Measurements from ENCODE around the gene GDI1. TPM values are rescaled to one million over a fixed set of nuclear protein-coding genes. Genes with fewer than 3 reads are reported as not detected.
"Not testable (repeated sequence)": the region's sequence is repeated elsewhere in the genome, so short reads cannot be mapped to it uniquely, and the experiment has no call there.

Gene GDI1
- total RNA-seq, 2 donors from 2014 or later, result 68.5 to 83.4 TPM

DNA sequence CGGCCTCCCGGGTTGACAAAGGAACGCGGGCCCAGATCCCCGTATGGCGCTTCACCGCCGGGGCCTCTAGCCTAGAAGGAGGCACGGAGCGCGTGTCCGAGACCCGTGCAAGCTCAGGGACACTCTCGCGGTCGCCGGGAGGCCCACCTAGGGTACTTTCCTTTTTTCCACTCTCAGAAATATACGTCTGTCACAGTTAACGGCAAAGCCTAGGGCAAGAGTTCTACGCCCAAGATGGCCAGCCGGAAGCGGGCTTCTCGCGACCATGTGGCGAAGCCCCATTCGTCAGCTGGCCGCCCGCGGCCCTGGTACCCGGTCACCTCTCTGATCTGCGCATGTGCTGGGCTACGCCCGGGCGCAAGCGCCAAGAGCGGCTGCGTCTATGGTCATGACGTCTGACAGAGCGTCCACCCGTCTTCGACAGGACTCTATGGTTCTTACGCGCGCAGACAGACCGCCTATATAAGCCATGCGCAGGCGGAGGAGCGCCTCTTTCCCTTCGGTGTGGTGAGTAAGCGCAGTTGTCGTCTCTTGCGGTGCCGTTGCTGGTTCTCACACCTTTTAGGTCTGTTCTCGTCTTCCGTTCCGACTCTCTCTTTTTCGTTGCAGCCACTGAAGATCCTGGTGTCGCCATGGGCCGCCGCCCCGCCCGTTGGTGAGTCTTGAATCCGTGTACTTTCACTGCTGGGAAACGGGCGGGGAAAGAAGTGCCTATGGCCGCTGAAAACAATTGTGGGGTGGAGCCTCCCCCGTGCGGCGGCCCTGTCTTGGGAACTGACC is 38.9 kb upstream of the GDI1 start, which contains the start of gene RPL10:
Gene RPL10, plus strand, starts transcription at position 490 of the 780 bp plus-strand sequence. Its CDS starts 143 bp downstream, at position 633.
- H3K4me1 ChIP-seq, result peaks cover 20% of the 10 kb centered on the region
- no peaks in the 10 kb centered on the region for H3K27me3 ChIP-seq
- intact Hi-C loops (cut with DNase I), result no loop called here
- 0 to 1% methylated on average over 11 to 49 of the region's 69 CpGs for WGBS, 2 donors
- DNase-seq (peak; percentile 94 to 97 (median 96)), ATAC-seq (peak; percentile 88)
- H3K4me3 ChIP-seq, result peak within 1 kb of the TSS; percentile 17 to 45
- TF ChIP-seq, protein P1, sequence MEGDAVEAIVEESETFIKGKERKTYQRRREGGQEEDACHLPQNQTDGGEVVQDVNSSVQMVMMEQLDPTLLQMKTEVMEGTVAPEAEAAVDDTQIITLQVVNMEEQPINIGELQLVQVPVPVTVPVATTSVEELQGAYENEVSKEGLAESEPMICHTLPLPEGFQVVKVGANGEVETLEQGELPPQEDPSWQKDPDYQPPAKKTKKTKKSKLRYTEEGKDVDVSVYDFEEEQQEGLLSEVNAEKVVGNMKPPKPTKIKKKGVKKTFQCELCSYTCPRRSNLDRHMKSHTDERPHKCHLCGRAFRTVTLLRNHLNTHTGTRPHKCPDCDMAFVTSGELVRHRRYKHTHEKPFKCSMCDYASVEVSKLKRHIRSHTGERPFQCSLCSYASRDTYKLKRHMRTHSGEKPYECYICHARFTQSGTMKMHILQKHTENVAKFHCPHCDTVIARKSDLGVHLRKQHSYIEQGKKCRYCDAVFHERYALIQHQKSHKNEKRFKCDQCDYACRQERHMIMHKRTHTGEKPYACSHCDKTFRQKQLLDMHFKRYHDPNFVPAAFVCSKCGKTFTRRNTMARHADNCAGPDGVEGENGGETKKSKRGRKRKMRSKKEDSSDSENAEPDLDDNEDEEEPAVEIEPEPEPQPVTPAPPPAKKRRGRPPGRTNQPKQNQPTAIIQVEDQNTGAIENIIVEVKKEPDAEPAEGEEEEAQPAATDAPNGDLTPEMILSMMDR (IDR thresholded peaks at IDR 0.05), result no peak
- peak; percentile 86 to 99 (median 99) for TF ChIP-seq POLR2A (IDR thresholded peaks at IDR 0.05)
- no peaks in the 10 kb centered on the region for H3K36me3 ChIP-seq (replicated peaks in 1 of 2; ENCODE audit: insufficient read depth in 1 of 2, low read depth in 2 of 2)
- peak within 1 kb of the TSS; percentile 89 to 99 (median 98) for H3K27ac ChIP-seq
- no peaks in the 10 kb centered on the region for H3K9me3 ChIP-seq

DNA sequence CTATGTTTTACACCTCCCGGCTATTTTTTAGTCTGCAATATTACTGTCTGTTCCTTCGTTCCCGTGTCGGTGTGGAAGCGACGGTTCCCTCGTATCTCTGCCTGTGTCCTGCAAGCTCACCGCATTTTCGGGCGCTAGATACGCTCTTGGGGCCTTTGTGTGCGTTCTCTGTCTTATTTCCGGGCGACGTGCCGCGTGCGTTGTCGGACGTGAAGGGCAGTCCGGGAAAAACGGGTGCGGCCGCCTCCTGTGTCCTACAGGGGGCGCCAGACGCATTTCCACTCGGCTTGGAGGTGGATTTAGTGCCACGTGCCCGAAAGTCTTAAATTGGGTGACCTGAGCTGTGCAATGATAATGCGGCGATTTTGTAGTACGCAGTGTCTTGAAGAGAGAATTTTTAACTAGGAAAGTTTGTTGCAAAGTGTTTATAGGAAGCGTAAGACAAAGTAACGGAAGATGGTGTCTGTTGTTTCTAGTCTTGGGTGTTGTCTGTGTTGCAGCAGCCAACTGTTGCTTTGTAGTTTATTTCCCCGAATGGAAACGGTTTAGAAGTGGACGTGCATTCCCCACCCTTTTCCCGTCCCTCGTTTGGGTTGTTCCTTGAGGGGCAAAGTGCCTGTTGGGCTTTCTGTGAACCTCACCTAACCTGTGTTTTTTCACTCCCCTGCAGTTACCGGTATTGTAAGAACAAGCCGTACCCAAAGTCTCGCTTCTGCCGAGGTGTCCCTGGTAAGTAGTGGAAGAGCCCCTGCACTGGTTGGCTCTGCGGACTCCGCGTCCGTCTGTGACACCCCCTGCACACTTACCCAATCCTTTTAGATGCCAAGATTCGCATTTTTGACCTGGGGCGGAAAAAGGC is 38.1 kb upstream of the GDI1 start:
- DNase-seq (peak; percentile 87 to 90 (median 87)), ATAC-seq (peak; percentile 47)
- intact Hi-C loops (cut with DNase I), result no loop called here
- Histone ChIP-seq H3K4me3 (peak overlapping the region; percentile 17 to 45), H3K27ac (peak overlapping the region; percentile 79 to 99 (median 98)), H3K9me3 (no peaks in the 10 kb centered on the region), H3K27me3 (no peaks in the 10 kb centered on the region), H3K36me3 (replicated peaks in 1 of 2; ENCODE audit: insufficient read depth in 1 of 2, low read depth in 2 of 2) (no peaks in the 10 kb centered on the region), H3K4me1 (peaks cover 20% of the 10 kb centered on the region)
- TF ChIP-seq POLR2A (IDR thresholded peaks at IDR 0.05), result no peak
- TF ChIP-seq, protein P1 (IDR thresholded peaks at IDR 0.05), result peak; percentile 57 to 90 (median 82)
- 1 to 2% methylated on average over 14 to 48 of the region's 49 CpGs for WGBS, 2 donors

DNA sequence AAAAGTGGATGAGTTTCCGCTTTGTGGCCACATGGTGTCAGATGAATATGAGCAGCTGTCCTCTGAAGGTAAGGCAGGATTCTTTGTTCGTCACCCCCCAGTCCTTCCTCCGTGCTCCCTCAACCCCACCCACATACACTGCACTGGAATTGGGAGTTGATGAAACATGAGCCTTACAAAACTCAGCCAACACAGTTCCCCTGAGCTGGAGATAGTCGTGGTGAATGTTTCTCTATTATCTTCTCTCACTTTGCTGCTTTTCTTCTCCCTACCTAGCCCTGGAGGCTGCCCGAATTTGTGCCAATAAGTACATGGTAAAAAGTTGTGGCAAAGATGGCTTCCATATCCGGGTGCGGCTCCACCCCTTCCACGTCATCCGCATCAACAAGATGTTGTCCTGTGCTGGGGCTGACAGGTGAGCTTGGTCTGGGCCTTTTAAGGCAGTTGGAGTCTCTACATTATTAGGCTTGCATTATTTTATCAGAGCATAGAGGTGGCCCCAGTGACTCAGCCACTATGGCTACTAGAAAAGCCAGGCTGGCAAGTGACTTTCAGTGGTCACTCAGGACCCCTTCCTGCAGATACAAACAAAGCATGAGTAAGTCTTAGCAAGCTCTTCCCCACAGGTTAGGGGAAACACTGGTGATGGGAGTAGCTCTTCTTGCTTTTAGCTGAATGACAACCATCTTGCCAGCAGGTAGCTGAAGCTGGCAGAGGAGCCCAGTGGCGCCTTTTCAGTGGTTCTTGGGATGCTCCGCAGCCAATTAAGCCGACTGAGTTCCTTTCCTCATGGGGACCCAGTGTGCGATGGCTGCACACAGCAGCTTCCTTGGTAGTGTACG is 37.2 kb upstream of the GDI1 start:
- Histone ChIP-seq H3K4me3 (peak overlapping the region in 1 of 2 donors; percentile 45), H3K27ac (peak overlapping the region; percentile 32 to 99 (median 98)), H3K9me3 (no peaks in the 10 kb centered on the region), H3K36me3 (replicated peaks in 1 of 2; ENCODE audit: insufficient read depth in 1 of 2, low read depth in 2 of 2) (no peaks in the 10 kb centered on the region), H3K4me1 (peaks cover 20% of the 10 kb centered on the region), H3K27me3 (no peaks in the 10 kb centered on the region)
- intact Hi-C loops (cut with DNase I), result no loop called here
- peak in 1 of 3 donors; percentile 20 for TF ChIP-seq POLR2A (IDR thresholded peaks at IDR 0.05)
- TF ChIP-seq, protein P1 (IDR thresholded peaks at IDR 0.05), result no peak
- DNase-seq (no peak), ATAC-seq (no peak)
- WGBS, 2 donors, result 10 to 22% methylated on average over 4 to 9 of the region's 14 CpGs

DNA sequence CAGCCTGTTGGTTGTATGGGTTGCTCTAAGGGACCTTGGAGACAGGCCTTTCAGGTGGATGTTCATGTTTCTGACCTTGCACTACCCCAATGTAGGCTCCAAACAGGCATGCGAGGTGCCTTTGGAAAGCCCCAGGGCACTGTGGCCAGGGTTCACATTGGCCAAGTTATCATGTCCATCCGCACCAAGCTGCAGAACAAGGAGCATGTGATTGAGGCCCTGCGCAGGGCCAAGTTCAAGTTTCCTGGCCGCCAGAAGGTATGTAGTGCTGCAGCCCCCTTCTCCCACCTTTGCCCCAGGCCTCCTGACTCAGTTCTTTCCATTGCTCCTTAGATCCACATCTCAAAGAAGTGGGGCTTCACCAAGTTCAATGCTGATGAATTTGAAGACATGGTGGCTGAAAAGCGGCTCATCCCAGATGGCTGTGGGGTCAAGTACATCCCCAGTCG is 36.6 kb upstream of the GDI1 start:
- H3K4me3 ChIP-seq; H3K27me3 ChIP-seq; H3K9me3 ChIP-seq; DNase-seq; H3K36me3 ChIP-seq (replicated peaks in 1 of 2; ENCODE audit: insufficient read depth in 1 of 2, low read depth in 2 of 2); ATAC-seq; intact Hi-C loops (cut with DNase I): not testable (repeated sequence)
- Histone ChIP-seq H3K4me1 (peaks cover 20% of the 10 kb centered on the region), H3K27ac (peak overlapping the region in 2 of 4 donors; percentile 99)
- WGBS, 2 donors, result 18 to 56% methylated on average over 2 to 6 of the region's 6 CpGs

Measured in body of pancreas (tissue), 4 donors.